Measurements from ENCODE around the gene DRD3. TPM values are rescaled to one million over a fixed set of nuclear protein-coding genes. Genes with fewer than 3 reads are reported as not detected.

The DRD3 gene
- total RNA-seq, 3 donors from 2014 or later, result not detected

GRCh38 chr3:114207768-114208167, 28.9 kb upstream of the DRD3 start:
- Histone ChIP-seq H3K36me3 (ENCODE audit: low read depth) (no peaks in the 10 kb centered on the region), H3K4me1 (ENCODE audit: low read depth) (no peaks in the 10 kb centered on the region), H3K4me3 (no peak overlapping the region), H3K9me3 (no peaks in the 10 kb centered on the region)
- no peak for DNase-seq
- no peak for TF ChIP-seq CTCF (IDR thresholded peaks at IDR 0.05)
- no peak for ATAC-seq
- intact Hi-C loops (cut with DNase I, micrococcal nuclease), result no loop called here

GRCh38 chr3:114206342-114206741, 27.5 kb upstream of the DRD3 start:
- Histone ChIP-seq H3K9me3 (no peaks in the 10 kb centered on the region), H3K4me3 (no peak overlapping the region), H3K36me3 (ENCODE audit: low read depth) (no peaks in the 10 kb centered on the region), H3K4me1 (ENCODE audit: low read depth) (no peaks in the 10 kb centered on the region)
- DNase-seq (no peak), ATAC-seq (no peak)
- intact Hi-C loops (cut with DNase I, micrococcal nuclease), result no loop called here
- TF ChIP-seq CTCF (IDR thresholded peaks at IDR 0.05), result no peak

GRCh38 chr3:114205541-114205940, 26.7 kb upstream of the DRD3 start:
- no peak for DNase-seq
- intact Hi-C loops (cut with DNase I, micrococcal nuclease), result no loop called here
- Histone ChIP-seq H3K4me1 (ENCODE audit: low read depth) (no peaks in the 10 kb centered on the region), H3K36me3 (ENCODE audit: low read depth) (no peaks in the 10 kb centered on the region), H3K9me3 (no peaks in the 10 kb centered on the region), H3K4me3 (no peak overlapping the region)
- no peak for TF ChIP-seq CTCF (IDR thresholded peaks at IDR 0.05)
- no peak for ATAC-seq

- intact Hi-C loops (cut with DNase I, micrococcal nuclease), result no loop called here
- no peak for ATAC-seq
- no peak overlapping the region for H3K4me3 ChIP-seq
These were observed 15.9 kb upstream of the DRD3 start for GRCh38 chr3:114194750-114195149.

GRCh38 chr3:114192136-114192535, 13.3 kb upstream of the DRD3 start:
- H3K36me3 ChIP-seq (ENCODE audit: low read depth), result no peaks in the 10 kb centered on the region
- H3K4me1 ChIP-seq (ENCODE audit: low read depth), result no peaks in the 10 kb centered on the region
- intact Hi-C loops (cut with DNase I, micrococcal nuclease), result no loop called here
- no peaks in the 10 kb centered on the region for H3K9me3 ChIP-seq
- ATAC-seq (no peak), DNase-seq (no peak)
- TF ChIP-seq CTCF (IDR thresholded peaks at IDR 0.05), result no peak
- H3K4me3 ChIP-seq, result no peak overlapping the region

More at GRCh38 chr3:114194750-114195149, 15.9 kb upstream of the DRD3 start:
- no peak for DNase-seq
- Histone ChIP-seq H3K4me1 (ENCODE audit: low read depth) (no peaks in the 10 kb centered on the region), H3K36me3 (ENCODE audit: low read depth) (no peaks in the 10 kb centered on the region), H3K9me3 (no peaks in the 10 kb centered on the region)
- TF ChIP-seq CTCF (IDR thresholded peaks at IDR 0.05), result no peak

GRCh38 chr3:114186501-114186900, 7.6 kb upstream of the DRD3 start:
- Histone ChIP-seq H3K9me3 (no peaks in the 10 kb centered on the region), H3K4me3 (no peak overlapping the region), H3K4me1 (ENCODE audit: low read depth) (no peaks in the 10 kb centered on the region), H3K36me3 (ENCODE audit: low read depth) (no peaks in the 10 kb centered on the region)
- DNase-seq, result no peak
- TF ChIP-seq CTCF (IDR thresholded peaks at IDR 0.05), result no peak
- intact Hi-C loops (cut with DNase I, micrococcal nuclease), result no loop called here
- no peak for ATAC-seq

Data from mucosa of descending colon (tissue), 3 donors.